GM21447 (cell line): ENCODE measurements around the gene ZNHIT3.
A peak's percentile ranks its signal among the peaks of the same experiment; 100 is the strongest.
"Not testable (repeated sequence)": the region's sequence is repeated elsewhere in the genome, so short reads cannot be mapped to it uniquely, and the experiment has no call there.

Experiments
- ATAC-seq: cut with Tn5 transposase; IDR thresholded peaks from one replicate; pipeline ENCODE4 v1.9.1; 2021; ENCODE audit not compliant: unreplicated experiment

The ZNHIT3 gene

GRCh38 chr17:36486204-36487194, at the start of gene ZNHIT3:
ZNHIT3 (plus strand) TSS chr17:36486681; CDS start chr17:36486700, 19 bp downstream.
- ATAC-seq: peak; percentile 83

DNA sequence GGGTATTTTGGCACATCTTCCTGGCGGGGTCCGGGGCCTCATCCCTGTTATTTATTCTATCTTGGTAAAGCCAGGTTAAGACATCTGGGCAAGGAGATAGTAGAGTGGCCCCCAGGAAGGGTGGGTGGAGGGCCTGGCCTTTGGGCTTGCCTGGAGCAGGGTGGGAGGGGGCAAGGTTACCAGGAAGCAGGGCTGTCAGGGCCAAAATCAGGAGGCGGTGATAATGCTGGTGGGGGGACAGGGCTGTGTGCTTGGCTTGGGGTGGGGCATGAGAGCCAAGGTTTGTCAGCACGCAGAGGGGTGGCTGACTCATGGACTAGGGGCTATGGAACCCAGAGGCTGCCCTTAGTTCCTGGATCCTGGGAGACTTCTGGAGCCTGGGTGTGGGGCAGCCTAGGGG, 44.7 kb upstream of the ZNHIT3 start:
- not testable (repeated sequence) for ATAC-seq

DNA sequence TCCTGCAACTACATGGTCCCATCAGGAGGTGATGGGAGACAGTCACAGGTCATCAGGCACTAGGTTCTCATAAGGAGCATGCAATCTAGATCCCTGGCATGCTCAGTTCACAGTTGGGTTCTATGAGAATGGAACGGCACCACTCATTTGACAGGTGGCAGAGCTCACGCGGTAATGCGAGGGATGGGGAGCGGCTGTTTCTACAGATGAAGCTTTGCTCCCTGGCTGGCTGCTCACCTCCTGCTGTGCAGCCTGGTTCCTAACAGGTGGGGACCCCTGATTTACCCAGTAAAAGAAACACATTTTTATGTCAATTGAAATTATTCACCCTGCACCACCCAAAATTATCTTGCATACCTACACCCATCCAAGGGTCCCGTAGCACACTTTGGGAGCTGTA, 42.7 kb upstream of the ZNHIT3 start:
- ATAC-seq: no peak

DNA sequence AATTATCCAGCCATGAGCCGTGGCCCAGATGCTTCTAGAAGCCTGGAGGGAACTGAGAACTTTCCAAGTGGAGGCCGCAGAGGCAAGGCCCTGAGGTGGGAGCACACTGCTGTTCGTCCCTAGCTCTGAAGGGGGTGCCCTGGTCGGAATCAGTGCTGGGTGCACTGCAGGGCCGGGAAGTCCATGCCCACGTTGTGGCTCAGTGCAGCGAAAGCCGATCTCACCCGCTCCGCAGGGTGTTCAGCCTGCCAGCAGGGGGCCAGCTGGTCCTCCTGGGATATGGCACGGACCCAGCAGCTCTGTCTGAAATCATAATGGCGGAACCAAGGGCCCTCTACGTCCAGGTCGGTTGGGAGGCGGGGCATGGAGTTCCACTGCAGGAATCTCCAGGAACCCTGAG, 36.5 kb upstream of the ZNHIT3 start:
- ATAC-seq: not testable (repeated sequence)

DNA sequence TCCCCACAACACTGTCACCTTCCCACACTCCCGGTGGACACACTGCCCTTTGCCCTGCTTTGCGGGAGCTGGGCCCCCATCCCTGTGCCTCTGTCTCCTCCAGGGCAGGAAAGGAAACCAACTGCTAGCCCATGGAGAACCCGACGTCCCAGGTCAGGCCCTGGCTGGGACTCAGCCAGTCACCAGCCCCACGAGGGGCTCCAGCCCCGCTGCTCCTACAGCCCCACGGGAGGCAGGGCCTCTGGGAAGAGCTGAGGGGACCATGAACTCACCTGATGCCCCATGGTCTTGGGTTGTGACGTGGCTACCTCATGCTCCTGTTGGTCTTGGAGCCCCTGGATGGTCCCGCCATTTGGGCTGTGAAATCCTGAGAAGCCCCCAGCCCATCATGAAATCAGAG, 33.6 kb upstream of the ZNHIT3 start:
- ATAC-seq: not testable (repeated sequence)

- not testable (repeated sequence) for ATAC-seq
These were observed 28.8 kb upstream of the ZNHIT3 start for GRCh38 chr17:36457701-36458100.

DNA sequence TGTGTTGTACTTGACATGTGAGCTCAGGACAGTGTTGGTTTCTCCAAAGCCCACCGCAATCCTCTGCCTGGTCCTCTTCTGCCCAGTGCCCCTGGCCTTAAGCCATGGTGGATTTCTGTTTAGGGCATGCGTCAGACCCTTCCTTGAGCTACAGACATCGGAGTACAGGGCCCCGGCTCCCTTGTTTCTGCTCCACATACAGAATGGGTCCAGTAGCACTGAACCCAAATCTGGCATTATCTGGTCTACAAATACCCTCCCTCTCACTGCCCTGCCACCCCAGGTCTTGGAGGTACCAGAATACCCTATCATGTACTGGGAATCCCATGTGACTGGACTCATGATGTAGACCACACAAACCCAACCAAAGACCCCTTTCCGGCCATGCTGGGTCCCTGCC, 27.4 kb upstream of the ZNHIT3 start:
- no peak for ATAC-seq

DNA sequence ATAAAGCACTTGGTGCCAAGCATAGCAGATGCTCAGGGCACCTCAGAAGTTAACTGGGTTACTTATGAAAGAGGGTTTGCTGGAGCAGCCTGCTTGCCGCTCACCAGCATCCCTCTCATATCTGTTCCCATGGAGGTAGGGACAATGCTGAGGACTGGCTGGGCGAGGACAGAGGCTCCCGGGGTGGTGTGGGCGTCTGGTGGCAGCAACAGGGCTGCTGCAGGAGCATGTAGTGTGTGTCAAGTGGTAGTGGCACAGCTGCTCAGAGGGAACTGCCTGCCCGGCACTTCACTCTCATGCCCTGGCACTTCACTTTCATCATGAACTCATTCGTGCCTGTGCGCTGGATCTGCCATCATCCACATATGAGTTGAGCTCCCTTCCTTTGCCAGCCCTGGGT, 26.9 kb upstream of the ZNHIT3 start:
- no peak for ATAC-seq

DNA sequence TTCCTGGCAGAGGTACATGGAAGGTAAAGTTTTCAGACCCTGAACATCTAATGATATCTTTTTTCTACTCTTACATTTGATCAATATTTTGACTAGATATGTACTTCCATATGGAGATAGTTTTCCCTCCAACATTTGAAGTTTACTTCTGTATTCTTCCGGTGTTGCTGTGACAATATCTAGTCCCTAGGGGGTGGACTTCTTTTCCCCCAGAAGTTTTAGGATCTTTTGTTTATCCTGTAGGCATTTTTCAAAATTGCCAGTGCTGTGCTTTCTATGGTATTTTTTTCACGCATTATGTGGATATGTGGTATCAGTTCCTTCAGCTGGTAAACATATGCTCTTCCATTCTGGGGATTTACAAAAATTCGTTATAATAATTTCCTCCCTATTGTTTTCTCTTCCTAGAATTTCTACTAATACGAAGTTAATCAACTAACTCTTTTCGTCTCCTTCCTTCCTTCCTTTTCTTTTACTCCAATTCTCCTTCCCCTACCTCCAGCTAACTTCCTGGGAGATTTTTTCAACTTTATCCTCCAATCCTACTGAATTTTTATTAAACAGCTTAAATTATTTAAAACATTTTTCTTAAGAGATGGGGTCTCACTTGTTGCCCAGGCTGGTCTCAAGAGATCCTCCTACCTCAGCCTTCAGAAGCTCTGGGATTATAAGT, 26.1 kb upstream of the ZNHIT3 start:
- no peak for ATAC-seq

- ATAC-seq: no peak
These were observed 25.0 kb upstream of the ZNHIT3 start for GRCh38 chr17:36461330-36462110.

- no peak for ATAC-seq
These were observed 22.3 kb upstream of the ZNHIT3 start for GRCh38 chr17:36463916-36464764.

DNA sequence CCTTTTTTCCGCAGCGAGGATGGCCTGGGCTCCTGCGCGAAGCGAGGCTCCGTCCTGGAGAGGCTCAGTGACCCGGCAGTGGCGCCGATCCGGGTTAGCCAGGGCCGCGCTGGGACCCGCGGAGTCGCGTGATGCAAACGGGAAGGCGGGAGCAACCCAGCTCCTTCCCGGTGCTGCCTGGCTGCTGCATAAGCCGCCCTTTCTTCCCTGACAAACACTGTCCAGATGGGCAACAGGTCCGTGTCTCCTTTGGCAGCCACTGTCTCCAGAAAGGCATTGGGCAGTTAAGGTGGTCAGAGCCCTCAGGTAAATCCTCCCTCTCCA, 21.8 kb upstream of the ZNHIT3 start:
- no peak for ATAC-seq

GRCh38 chr17:36468903-36469635, 17.4 kb upstream of the ZNHIT3 start:
- no peak for ATAC-seq

DNA sequence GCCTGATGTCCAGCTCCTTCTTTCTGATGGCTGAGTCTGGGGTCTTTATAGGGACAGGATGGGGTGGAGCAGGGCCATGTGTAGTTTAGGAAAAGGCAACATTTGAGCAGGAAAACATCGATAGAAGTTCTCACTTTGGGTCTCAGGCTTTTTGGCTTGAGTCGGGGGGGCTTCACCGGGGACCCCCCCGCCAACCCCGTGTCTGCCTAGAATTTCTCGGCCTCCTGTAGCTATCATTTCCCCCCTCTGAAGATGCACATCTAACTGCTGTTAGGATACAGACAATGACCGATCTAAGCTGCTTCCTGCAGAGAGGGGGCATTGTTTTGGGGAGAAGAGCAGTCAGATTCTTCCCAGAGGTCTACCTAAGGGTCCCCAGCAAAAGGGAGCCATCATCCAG, 16.7 kb upstream of the ZNHIT3 start:
- no peak for ATAC-seq

DNA sequence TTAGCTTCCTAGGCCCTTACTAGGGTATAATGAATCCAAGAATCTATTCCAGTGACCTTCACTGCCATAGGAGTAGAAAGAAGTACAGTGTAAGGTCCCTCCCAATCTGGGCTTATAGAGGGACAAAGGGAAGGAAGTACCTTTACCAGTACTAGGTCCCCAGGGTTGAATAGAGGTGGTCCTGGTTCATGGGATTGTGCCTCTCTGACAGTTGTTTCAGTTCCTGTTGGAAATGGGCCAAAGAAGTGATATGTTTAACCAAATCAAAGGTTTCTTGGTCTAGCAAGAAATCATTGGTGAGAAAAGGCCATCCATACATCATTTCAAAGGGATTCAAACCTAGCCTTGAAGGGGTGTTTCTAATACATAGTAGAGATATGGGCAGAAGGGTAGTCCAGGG, 16.0 kb upstream of the ZNHIT3 start:
- no peak for ATAC-seq

DNA sequence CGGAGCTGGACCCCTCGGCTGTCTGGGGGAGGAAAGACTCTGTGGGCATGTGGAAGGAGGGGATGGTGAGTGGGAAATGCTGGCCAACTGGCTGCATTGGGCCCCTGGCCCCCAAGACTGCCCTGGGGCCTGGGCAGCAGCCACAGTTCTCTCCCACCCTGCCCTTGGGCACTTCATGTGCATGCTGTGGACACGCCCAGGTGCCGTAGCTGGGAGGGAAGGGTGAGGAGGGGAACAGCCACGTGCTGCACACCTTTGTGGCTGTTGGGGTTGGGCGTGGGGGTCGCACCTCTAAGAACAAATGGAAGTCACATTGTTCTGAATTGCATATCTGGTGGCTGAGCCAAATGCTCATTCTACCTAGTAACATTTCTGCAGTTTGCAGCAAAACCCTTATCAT, 11.9 kb upstream of the ZNHIT3 start:
- no peak for ATAC-seq

DNA sequence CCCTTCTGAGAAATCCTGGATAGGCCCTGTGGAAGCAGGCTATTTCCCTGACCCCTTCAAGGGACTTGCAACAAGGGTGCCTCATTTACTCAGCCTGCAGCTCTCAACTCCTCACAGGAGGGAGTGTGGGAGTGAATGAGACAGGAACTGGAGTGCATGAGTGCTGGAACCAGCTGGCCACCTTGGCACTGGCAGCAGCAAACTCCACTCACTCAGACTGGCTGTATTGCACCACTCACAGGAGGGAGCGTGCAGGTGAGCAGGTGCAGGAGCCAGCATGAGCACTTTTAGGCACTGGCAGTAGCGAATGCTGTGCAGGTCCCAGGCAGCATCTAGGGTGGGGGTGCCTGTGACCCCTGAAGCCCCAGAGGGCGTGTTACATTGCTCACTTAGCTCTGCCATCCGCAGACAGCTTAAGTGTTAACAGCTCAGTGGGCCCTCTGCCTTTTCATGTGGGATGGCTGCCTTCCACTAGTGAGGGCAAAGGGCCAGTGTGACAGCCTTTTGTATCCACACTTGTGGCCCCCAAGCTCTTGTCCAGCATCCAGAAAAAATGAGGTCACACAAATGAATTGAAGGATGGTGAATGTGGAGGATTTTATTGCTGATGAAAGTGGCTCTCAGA, 11.0 kb upstream of the ZNHIT3 start:
- ATAC-seq: no peak

DNA sequence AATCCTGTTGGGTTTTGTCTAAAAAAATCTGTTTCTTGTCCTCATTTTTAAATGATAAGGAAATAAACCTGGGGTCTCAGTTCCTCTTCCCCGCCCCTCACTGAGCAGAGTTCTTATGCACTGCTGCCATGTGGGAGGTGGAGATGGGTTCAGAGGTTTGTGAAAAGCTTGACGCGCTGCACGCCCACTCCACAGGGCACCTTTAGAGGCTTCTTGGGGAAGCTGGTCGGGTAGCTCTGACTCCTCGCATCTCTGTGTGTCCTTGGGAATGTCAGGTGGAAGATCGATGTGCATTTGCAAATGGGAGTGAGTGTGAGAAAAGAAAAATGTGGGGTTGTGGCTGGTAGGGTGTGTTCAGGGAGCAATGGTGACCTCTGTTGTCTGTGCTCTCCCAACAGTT, 4.7 kb upstream of the ZNHIT3 start:
- no peak for ATAC-seq
